ENCODE results near the gene FCER1G.
A peak's percentile ranks its signal among the peaks of the same experiment; 100 is the strongest.

Gene FCER1G

GRCh38 chr1:161187311-161187710, 27.8 kb upstream of the FCER1G start:
- FAIRE-seq (no peak), DNase-seq (ENCODE audit: insufficient read length, low spot score) (no peak)
- TF ChIP-seq CTCF (IDR thresholded peaks at IDR 0.05; ENCODE audit: insufficient read depth, missing control alignments), result no peak

- FAIRE-seq (no peak), DNase-seq (ENCODE audit: insufficient read length, low spot score) (no peak)
- TF ChIP-seq CTCF (IDR thresholded peaks at IDR 0.05; ENCODE audit: insufficient read depth, missing control alignments), result no peak
Measured at GRCh38 chr1:161188381-161188780, 26.7 kb upstream of the FCER1G start.

- DNase-seq (ENCODE audit: insufficient read length, low spot score) (no peak), FAIRE-seq (no peak)
- TF ChIP-seq CTCF (IDR thresholded peaks at IDR 0.05; ENCODE audit: insufficient read depth, missing control alignments), result no peak
Measured at GRCh38 chr1:161189036-161189435, 26.1 kb upstream of the FCER1G start.

- FAIRE-seq, result no peak
- DNase-seq (ENCODE audit: insufficient read length, low spot score), result no peak
- no peak for TF ChIP-seq CTCF (IDR thresholded peaks at IDR 0.05; ENCODE audit: insufficient read depth, missing control alignments)
Measured at GRCh38 chr1:161190962-161191521, 24.1 kb upstream of the FCER1G start.

GRCh38 chr1:161191971-161192370, 23.1 kb upstream of the FCER1G start:
- no peak for DNase-seq (ENCODE audit: insufficient read length, low spot score)
- no peak for TF ChIP-seq CTCF (IDR thresholded peaks at IDR 0.05; ENCODE audit: insufficient read depth, missing control alignments)
- no peak for FAIRE-seq

GRCh38 chr1:161192476-161193465, 22.3 kb upstream of the FCER1G start:
- FAIRE-seq (peak; percentile 80), DNase-seq (ENCODE audit: insufficient read length, low spot score) (peak; percentile 90)
- TF ChIP-seq CTCF (IDR thresholded peaks at IDR 0.05; ENCODE audit: insufficient read depth, missing control alignments), result peak; percentile 99

Measured in D721Med (cell line).